ENCODE measurements around the gene GNLY.
A peak's percentile ranks its signal among the peaks of the same experiment; 100 is the strongest.

Gene GNLY

GRCh38 chr2:85681776-85682175 is 12.4 kb upstream of the GNLY start:
- no peak for DNase-seq (ENCODE audit: low read depth, low spot score)

GRCh38 chr2:85682378-85682777 is 11.8 kb upstream of the GNLY start:
- no peak for DNase-seq (ENCODE audit: low read depth, low spot score)

GRCh38 chr2:85684380-85684779 is 9.8 kb upstream of the GNLY start:
- no peak for DNase-seq (ENCODE audit: low read depth, low spot score)

GRCh38 chr2:85684806-85685205 is 9.4 kb upstream of the GNLY start:
- no peak for DNase-seq (ENCODE audit: low read depth, low spot score)

GRCh38 chr2:85690932-85691331 is 3.2 kb upstream of the GNLY start:
- no peak for DNase-seq (ENCODE audit: low read depth, low spot score)

- DNase-seq (ENCODE audit: low read depth, low spot score): no peak
Measured at GRCh38 chr2:85692039-85692645, 2.0 kb upstream of the GNLY start.

GRCh38 chr2:85695121-85695520 is 963 bp downstream of the GNLY start:
- no peak for DNase-seq (ENCODE audit: low read depth, low spot score)

- DNase-seq (ENCODE audit: low read depth, low spot score): peak; percentile 55
Measured at GRCh38 chr2:85695691-85696668, 1.8 kb downstream of the GNLY start.

GRCh38 chr2:85697096-85697495 is 2.9 kb downstream of the GNLY start:
- DNase-seq (ENCODE audit: low read depth, low spot score): no peak

- DNase-seq (ENCODE audit: low read depth, low spot score): no peak
Measured at GRCh38 chr2:85697716-85698115, 3.6 kb downstream of the GNLY start.

GRCh38 chr2:85698184-85698879 is 4.2 kb downstream of the GNLY start:
- no peak for DNase-seq (ENCODE audit: low read depth, low spot score)

GRCh38 chr2:85698880-85699254 is 4.7 kb downstream of the GNLY start:
- DNase-seq (ENCODE audit: low read depth, low spot score): no peak

- DNase-seq (ENCODE audit: low read depth, low spot score): no peak
Measured at GRCh38 chr2:85699325-85699724, 5.2 kb downstream of the GNLY start.

- DNase-seq (ENCODE audit: low read depth, low spot score): no peak
Measured at GRCh38 chr2:85702172-85702571, 8.0 kb downstream of the GNLY start.

- no peak for DNase-seq (ENCODE audit: low read depth, low spot score)
Measured at GRCh38 chr2:85702800-85703199, 8.6 kb downstream of the GNLY start.

- no peak for DNase-seq (ENCODE audit: low read depth, low spot score)
Measured at GRCh38 chr2:85703329-85703728, 9.2 kb downstream of the GNLY start.

GRCh38 chr2:85704038-85704437 is 9.9 kb downstream of the GNLY start:
- no peak for DNase-seq (ENCODE audit: low read depth, low spot score)

- no peak for DNase-seq (ENCODE audit: low read depth, low spot score)
Measured at GRCh38 chr2:85704800-85705679, 10.9 kb downstream of the GNLY start.

GRCh38 chr2:85705680-85706039 is 11.5 kb downstream of the GNLY start:
- DNase-seq (ENCODE audit: low read depth, low spot score): no peak

- no peak for DNase-seq (ENCODE audit: low read depth, low spot score)
Measured at GRCh38 chr2:85706063-85706462, 11.9 kb downstream of the GNLY start.

- no peak for DNase-seq (ENCODE audit: low read depth, low spot score)
Measured at GRCh38 chr2:85706599-85707296, 12.6 kb downstream of the GNLY start.
